HL-60 (cell line): ENCODE results near the gene BRIP1.

Experiments
- DNase-seq, 2 experiments: peaks; one replicate each; pipeline ENCODE4 v3.0.0-alpha.2; 2010 to 2020; ENCODE audit warnings: low read depth in 1 of 2, low spot score in 1 of 2
- H3K27ac ChIP-seq: fragments of 250-450 bp; sonication (Bioruptor Pico); replicated peaks from 2 replicates; pipeline ENCODE4 v1.5.1; 2020; ENCODE audit warnings: mild to moderate bottlenecking, moderate library complexity
- H3K27me3 ChIP-seq: fragments of 250-450 bp; sonication (Bioruptor Pico); 2 replicates; pipeline ENCODE4 v1.5.1; 2021; ENCODE audit warnings: mild to moderate bottlenecking, moderate library complexity; ENCODE audit not compliant: insufficient read depth, poor library complexity, severe bottlenecking
- H3K4me3 ChIP-seq: replicated peaks from 2 replicates; pipeline ENCODE4 v1.5.1; 2011; ENCODE audit warnings: mild to moderate bottlenecking, control low read depth, low read length; ENCODE audit not compliant: insufficient read depth
- GABPA ChIP-seq: IDR thresholded peaks from 2 replicates; pipeline ENCODE4 v1.6.1; 2012; ENCODE audit warnings: low read depth
- POLR2AphosphoS5 ChIP-seq: IDR thresholded peaks from 2 replicates; pipeline ENCODE4 v1.6.1; 2012; ENCODE audit warnings: low read depth
- SPI1 ChIP-seq: IDR thresholded peaks from 2 replicates; pipeline ENCODE4 v1.6.1; 2012; ENCODE audit warnings: low read depth, mild to moderate bottlenecking, borderline replicate concordance
- TF ChIP-seq, protein P1 (sequence below): IDR thresholded peaks from 2 replicates; pipeline ENCODE4 v1.6.1; 2012; ENCODE audit warnings: low read depth; ENCODE audit not compliant: insufficient replicate concordance
- TF ChIP-seq, protein P2 (sequence below): IDR thresholded peaks from one replicate; pipeline ENCODE4 v1.5.1; 2011; ENCODE audit warnings: low read length, control low read depth, inconsistent platforms; ENCODE audit not compliant: insufficient read depth

The BRIP1 gene

DNA sequence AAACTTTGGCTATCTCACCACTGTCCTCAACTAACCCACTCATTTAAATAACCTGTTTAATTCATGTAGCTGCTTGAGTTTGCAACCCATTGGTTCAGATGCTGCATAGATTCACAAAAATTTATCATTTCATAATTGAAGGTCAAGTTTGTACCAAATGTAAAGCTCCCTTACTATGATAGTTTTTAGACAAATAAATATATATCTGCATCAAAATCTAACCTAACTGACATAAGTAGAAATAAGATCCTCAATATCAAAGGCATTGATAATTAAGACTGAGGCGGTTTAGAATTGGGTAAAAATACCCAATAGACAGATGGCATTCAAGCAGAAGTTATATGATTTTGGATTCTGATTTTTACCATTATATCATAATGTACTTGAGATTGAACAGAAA lies 139.4 kb downstream of the BRIP1 start:
- Histone ChIP-seq H3K27me3 (no peaks in the 10 kb centered on the region), H3K27ac (no peak overlapping the region), H3K4me3 (no peak overlapping the region)
- DNase-seq: no peak
- TF ChIP-seq SPI1: no peak
- TF ChIP-seq POLR2AphosphoS5: no peak
- TF ChIP-seq, protein P1, sequence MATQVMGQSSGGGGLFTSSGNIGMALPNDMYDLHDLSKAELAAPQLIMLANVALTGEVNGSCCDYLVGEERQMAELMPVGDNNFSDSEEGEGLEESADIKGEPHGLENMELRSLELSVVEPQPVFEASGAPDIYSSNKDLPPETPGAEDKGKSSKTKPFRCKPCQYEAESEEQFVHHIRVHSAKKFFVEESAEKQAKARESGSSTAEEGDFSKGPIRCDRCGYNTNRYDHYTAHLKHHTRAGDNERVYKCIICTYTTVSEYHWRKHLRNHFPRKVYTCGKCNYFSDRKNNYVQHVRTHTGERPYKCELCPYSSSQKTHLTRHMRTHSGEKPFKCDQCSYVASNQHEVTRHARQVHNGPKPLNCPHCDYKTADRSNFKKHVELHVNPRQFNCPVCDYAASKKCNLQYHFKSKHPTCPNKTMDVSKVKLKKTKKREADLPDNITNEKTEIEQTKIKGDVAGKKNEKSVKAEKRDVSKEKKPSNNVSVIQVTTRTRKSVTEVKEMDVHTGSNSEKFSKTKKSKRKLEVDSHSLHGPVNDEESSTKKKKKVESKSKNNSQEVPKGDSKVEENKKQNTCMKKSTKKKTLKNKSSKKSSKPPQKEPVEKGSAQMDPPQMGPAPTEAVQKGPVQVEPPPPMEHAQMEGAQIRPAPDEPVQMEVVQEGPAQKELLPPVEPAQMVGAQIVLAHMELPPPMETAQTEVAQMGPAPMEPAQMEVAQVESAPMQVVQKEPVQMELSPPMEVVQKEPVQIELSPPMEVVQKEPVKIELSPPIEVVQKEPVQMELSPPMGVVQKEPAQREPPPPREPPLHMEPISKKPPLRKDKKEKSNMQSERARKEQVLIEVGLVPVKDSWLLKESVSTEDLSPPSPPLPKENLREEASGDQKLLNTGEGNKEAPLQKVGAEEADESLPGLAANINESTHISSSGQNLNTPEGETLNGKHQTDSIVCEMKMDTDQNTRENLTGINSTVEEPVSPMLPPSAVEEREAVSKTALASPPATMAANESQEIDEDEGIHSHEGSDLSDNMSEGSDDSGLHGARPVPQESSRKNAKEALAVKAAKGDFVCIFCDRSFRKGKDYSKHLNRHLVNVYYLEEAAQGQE: no peak
- no peak for TF ChIP-seq GABPA
- TF ChIP-seq, protein P2, sequence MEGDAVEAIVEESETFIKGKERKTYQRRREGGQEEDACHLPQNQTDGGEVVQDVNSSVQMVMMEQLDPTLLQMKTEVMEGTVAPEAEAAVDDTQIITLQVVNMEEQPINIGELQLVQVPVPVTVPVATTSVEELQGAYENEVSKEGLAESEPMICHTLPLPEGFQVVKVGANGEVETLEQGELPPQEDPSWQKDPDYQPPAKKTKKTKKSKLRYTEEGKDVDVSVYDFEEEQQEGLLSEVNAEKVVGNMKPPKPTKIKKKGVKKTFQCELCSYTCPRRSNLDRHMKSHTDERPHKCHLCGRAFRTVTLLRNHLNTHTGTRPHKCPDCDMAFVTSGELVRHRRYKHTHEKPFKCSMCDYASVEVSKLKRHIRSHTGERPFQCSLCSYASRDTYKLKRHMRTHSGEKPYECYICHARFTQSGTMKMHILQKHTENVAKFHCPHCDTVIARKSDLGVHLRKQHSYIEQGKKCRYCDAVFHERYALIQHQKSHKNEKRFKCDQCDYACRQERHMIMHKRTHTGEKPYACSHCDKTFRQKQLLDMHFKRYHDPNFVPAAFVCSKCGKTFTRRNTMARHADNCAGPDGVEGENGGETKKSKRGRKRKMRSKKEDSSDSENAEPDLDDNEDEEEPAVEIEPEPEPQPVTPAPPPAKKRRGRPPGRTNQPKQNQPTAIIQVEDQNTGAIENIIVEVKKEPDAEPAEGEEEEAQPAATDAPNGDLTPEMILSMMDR: no peak

DNA sequence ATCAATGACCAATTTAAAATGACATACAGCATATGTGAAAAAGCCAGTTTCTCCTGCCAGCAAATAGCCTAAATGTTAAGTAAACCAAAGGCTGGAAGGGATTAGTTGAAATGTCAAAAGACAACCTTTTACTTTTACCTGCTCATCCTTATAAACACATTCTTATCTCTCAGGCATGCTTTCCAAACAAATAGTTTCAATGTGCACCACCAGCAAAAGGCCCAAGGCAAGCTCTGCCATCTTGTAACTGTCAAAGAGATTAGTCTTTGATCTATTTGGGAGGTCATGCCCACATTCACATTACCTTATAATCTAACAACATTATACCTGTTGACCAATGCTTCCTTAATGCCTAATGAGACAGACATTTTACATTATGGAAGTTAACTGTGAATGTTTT lies 140.1 kb downstream of the BRIP1 start:
- TF ChIP-seq, protein P1: no peak
- TF ChIP-seq, protein P2: no peak
- no peak for TF ChIP-seq SPI1
- no peak for TF ChIP-seq POLR2AphosphoS5
- TF ChIP-seq GABPA: no peak
- DNase-seq: no peak
- no peak overlapping the region for H3K27ac ChIP-seq

DNA sequence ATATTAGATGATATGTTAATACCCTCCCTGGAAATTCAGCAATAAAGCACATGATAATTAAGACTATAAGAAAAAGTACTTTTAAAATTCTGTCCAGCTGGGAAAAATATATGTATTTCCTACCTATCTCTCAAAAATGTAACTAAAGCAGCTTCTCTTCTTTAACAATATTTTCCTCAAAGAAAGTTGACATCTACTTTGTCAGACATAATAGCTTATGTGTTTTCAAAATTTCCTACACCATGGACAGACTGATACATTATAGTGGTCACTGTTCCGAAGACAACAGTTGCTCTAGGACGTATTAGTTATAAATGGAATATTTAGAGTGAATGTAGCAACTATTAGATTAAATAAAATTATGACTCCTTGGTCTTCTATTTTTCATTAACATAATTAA lies 140.9 kb downstream of the BRIP1 start:
- DNase-seq: no peak
- TF ChIP-seq, protein P1: no peak
- TF ChIP-seq SPI1: no peak
- no peak for TF ChIP-seq GABPA
- TF ChIP-seq, protein P2: no peak
- TF ChIP-seq POLR2AphosphoS5: no peak
- Histone ChIP-seq H3K27me3 (no peaks in the 10 kb centered on the region), H3K4me3 (no peak overlapping the region), H3K27ac (no peak overlapping the region)

More for the DNA sequence above, 140.1 kb downstream of the BRIP1 start:
- Histone ChIP-seq H3K4me3 (no peak overlapping the region), H3K27me3 (no peaks in the 10 kb centered on the region)
